HG03558 (cell line): ENCODE results near the gene ELOB.

ENCODE experiments used
- ATAC-seq: cut with Tn5 transposase; IDR thresholded peaks from one replicate; pipeline ENCODE4 v1.9.1; 2021; ENCODE audit warnings: moderate number of reproducible peaks; ENCODE audit not compliant: unreplicated experiment; ENCODE audit errors: extremely low read depth

ELOB gene

DNA sequence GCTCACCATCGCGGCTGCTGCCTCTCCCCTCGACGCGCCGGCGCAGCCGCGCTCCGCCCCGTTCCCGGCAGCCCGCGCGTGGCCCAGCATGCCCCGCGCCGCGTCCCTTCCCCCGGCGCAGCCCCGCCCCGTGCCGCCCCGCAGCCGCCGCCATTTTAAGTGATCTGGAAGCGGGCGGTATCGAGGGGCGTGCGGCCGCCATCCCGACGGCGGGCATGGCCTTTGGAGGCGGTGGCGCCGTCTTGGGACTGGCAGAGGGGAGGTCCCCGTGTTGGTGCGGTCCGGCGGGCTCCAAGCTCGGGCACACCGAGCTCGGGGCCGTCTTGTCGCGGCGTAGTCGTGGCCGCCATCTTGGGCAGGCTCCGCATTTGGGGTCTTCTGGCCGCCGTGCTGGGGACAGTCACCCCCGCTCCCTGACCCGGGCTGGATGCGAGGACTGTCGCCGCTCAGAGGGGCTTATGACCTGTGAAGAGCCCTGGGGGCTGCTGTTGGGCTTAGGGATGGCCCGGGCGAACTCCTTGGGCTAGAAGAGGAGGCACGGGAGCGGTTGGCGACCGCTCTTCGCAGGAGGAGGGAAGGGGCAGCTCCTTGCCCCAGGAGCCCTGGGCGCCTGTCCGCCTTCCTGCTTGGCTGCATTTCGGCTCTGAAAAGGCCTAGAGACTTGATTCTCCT is at the start of gene ELOB:
ELOB (minus strand) TSS at position 50 of the 672 bp plus-strand sequence; CDS start at position 9, 41 bp downstream.
- ATAC-seq, result no peak

GRCh38 chr16:2825906-2826305 is 48.8 kb upstream of the ELOB start:
- no peak for ATAC-seq

DNA sequence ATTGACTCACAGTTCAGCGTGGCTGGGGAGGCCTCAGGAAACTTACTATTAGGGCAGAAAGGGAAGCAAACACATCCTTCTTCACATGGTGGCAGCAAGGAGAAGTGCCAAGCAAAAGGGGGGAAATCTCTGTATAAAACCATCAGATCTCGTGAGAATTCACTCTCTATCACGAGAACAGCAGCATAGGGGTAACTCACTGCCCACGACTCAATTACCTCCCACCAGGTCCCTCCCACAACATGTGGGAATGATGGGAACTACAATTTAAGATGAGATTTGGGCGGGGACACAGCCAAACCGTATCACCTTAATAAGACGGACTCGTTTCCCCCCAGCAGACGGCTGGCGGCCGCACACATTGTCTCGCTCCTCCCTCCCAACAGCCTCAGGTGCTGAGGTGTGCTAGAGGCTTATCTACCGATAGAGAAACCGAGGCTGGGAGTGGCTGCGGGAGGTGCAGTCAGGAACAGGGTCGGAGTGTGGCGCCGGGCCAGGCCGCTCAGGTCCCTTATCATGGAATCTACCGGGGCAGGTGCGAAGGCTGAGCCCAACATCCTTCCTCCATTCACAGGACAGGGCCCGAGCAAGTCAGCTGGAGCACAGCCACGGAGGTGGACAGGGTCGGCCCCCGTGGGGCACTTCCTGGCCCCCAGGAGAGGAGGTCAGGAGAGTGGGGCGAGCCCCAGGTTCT is 48.1 kb upstream of the ELOB start:
- no peak for ATAC-seq

- ATAC-seq, result no peak
Measured at GRCh38 chr16:2824626-2825025, 47.5 kb upstream of the ELOB start.

- ATAC-seq, result no peak
Measured at GRCh38 chr16:2822496-2822895, 45.4 kb upstream of the ELOB start.

DNA sequence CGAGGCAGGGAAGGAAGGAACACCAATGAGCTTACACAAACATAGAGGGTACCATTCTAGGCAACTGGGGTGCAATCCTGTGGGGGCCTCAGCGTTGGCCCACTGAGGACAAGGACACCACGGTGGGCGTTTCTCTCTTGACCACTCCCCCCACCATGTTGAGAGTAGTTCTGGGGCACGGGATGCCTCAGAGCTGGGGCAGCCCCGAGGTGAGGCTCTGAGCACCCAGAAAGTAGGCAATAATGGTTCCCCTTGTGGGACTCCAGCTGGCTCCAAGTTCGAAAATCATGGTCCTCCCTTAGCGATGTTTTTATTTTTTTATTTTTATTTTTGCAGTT is 45.0 kb upstream of the ELOB start:
- ATAC-seq, result no peak

DNA sequence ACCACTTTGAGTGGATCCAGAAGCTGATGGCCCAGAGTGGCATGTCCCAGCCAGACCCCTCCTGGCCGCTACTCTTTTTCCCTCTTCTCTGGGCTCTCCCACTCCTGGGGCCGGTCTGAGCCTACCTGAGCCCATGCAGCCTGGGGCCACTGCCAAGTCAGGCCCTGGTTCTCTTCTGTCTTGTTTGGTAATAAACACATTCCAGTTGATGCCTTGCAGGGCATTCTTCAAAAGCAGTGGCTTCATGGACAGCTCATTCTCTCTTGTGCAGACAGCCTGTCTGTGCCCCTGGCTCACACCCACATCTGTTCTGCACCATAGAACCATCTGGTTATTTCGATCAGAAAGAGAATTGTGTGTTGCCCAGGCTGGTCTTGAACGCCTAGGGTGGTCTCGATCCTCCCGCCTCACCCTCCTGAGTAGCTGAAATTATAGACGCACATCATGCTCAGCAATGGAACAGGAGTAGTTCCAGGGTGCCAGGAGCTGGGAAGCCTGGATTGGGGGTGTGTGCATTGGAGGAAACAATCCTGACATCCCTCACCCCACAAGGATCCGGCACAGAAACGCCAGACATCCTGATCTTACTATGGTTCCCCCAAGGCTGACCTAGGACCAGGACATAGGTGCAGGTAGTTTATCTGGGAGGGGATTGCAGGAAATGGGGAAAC is 44.5 kb upstream of the ELOB start:
- ATAC-seq, result no peak

DNA sequence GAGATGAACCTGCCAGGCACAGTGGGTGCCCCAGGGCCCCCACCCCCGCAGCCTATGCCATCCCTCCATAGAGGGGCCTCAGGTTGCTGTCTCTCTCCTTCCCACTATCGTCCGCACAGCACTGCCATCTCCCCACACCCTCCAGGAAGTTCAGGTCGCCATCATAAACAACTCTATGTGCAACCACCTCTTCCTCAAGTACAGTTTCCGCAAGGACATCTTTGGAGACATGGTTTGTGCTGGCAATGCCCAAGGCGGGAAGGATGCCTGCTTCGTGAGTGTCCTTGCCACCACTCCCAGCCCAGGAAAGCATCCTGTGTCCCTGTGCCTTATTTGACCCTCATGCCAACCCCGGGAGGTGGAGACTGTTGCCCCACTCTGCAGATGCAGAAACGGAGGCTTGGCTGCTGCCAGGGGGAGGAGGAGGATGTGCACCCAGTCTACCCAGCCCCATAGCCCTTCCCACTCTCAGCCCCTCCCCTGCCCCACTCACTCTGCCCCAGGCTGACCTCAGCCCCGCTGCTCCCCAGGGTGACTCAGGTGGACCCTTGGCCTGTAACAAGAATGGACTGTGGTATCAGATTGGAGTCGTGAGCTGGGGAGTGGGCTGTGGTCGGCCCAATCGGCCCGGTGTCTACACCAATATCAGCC is 43.9 kb upstream of the ELOB start:
- no peak for ATAC-seq

DNA sequence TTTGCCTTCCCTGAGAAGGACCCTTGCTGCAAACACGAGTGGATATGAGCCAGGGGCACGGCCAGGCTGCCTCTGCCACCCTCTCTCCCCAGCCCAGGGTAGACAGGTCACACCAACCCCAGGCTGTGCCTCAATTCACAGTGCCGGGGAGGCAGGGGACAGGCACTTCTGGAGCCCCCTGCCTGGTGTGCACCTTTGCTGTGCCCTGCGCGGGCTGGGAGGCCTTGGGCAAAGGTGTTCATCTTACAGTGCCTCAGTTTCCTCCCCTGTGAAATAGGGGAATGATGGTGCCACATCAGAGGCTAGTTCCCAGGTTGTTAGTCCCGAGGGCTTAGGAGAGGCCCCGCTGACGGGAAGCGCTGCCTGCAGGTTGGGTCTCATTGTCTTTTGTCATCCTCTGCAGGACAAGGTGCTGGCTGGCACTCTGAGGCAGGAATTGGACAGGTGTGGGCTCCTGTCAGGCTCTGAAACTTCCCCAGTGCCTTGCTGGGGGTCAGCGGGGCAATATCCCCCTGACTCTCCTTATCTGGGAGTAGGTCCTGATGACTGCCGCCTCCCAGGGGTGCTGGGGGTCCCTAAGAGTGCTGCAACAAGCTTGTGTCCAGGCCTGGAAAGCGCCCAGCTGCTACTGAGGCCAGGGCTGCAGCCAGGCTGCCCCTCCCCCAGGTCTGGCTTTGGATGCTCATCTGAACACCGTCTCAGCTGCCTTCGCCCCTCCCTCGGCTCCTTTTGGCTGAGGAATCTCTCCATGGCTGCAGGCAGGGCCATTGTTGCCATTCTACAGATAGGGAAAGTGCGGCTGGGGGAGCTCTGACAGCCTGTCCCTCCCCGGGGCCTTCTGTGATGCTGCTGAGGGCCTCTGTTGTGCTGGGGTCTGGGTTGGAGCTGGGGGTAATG is 43.1 kb upstream of the ELOB start:
- ATAC-seq, result no peak

DNA sequence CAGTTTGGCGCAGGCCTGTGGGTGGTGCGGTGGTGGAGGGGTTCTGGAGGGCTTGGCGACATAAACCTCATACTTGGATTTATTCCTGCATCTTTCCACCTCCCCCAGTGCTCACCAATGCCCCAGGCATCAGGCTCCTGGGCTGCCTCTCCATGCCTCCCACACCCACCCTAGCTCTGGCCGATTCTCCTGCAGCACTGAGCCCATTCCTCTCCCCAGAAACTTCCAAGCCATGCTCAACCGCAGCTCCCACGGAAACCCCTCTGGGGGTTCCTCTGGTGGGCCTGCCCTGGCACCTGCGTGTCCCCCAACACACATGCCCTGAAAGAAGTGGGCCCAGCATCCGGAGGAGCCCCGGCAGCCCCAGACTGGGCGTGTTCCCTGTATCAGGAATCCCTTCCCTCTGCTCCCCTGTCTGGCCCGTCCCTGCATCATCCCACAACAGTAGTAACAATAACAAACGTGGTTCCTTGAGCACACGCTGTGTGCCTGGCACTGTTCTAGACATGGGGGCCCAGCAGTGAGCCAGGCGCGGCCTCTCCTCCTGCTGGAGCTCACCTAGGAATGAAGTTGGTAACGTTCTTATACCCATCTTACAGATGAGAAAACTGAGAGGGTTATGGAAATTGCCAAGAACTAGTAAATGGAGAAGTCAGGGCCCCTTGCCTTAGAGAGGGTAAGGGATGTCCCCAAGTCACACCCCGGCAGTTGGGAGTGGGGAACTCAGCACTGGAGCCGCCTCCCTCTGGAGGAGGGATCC is 42.3 kb upstream of the ELOB start:
- ATAC-seq, result no peak

DNA sequence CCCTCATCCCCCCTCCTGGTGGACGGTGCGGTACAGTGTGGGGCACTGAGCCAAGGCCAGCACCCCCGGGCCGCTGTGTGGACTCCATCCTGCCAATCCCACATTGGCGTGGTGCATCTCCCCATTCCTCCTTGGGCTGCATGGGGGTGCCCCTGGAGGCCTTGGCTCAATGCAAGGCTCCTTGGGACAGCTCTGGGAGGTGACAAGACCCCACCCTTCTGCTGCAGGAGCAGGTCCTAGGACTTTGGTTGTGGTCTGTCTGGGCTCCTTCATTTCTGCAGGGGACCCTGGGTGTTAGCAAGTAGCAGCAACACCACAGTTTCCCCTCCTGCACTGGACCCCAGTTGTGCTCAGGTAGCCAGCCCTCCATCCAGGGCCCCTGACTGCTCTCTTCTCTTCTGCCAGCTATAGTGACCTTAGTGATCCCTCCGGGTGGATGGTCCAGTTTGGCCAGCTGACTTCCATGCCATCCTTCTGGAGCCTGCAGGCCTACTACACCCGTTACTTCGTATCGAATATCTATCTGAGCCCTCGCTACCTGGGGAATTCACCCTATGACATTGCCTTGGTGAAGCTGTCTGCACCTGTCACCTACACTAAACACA is 41.3 kb upstream of the ELOB start:
- no peak for ATAC-seq

DNA sequence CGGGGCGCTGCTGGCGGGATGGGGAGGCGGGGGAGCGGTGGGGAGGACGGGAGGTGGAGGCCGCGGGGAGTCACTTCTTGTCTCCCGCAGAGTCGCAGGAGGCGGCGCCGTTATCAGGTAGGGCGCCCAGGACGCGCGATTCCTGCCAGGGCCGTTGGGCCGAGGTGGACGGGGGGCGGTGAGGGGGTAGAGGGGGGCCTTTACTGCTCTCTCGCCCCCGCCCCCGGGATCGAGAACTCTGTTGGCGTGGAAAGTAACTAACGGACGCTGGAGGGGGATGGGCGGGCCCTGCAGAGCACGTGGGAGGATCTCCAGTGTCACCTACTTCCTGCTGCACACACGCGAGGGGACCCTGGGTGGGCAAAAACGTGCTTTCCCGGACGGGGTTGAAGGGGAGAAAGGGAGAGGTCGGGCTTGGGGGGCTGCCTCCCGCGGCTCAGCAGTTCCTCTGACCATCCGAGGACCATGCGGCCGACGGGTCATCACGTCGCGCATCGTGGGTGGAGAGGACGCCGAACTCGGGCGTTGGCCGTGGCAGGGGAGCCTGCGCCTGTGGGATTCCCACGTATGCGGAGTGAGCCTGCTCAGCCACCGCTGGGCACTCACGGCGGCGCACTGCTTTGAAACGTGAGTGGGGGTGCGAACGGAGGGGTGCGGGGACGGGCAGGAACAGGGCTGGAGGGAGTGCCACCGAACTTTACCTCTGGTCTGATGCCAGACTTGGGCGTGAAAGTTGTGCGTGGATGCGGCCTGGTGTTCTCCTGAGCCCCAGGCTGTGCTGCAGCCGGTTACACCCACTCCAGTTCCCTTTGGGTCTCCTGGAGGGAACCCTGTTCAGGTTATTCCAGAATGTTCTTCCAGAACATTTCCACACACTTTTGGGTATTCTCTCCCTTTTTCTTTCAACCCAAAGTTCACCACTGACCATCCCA is 40.5 kb upstream of the ELOB start:
- no peak for ATAC-seq

GRCh38 chr16:2816751-2817339 is 39.8 kb upstream of the ELOB start, which contains the start of gene PRSS21:
TSS of gene PRSS21 (plus strand) at chr16:2817237. CDS start at chr16:2817269, 32 bp downstream.
- ATAC-seq, result no peak

- ATAC-seq, result no peak
Measured at GRCh38 chr16:2815299-2815771, 38.3 kb upstream of the ELOB start.

DNA sequence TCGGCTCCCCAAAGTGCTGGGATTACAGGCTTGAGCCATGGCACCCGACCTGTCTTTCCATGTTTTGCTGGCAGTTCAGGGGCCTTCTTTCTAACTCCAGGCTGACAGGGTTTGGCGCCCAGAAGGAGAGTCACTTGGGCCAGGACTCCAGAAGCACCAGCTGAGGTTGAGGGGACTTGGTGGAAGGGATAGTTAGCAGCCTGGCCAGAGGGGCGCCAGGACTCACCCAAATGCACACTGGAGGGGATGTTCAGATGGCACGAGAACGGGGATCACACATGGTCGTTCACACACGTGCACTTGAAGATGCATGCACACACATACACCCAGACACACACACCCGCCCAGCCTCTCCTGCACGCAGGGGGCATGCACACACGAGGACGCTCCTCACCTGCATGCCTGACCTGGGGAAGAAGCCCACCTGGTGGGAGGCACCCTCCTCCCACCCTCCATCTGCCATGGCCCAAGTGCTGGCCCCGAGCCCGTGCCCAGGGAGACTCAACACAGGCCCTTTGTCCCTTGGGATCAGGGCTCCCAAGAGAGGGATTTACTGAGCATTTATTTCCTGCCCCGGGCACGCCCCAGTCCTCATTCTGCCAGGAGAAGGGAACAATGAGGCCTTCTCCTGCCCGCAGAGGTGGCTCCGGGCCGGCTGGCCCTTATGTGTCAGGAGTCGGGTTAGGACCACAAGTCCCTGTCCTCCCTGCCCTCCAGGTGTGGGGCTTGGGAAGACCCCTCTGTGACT is 37.6 kb upstream of the ELOB start:
- ATAC-seq, result no peak

GRCh38 chr16:2813771-2814221 is 36.7 kb upstream of the ELOB start:
- ATAC-seq, result no peak
